ENCODE data around the gene PCBD1.
"Not testable (repeated sequence)": the region's sequence is repeated elsewhere in the genome, so short reads cannot be mapped to it uniquely, and the experiment has no call there.

The PCBD1 gene

DNA sequence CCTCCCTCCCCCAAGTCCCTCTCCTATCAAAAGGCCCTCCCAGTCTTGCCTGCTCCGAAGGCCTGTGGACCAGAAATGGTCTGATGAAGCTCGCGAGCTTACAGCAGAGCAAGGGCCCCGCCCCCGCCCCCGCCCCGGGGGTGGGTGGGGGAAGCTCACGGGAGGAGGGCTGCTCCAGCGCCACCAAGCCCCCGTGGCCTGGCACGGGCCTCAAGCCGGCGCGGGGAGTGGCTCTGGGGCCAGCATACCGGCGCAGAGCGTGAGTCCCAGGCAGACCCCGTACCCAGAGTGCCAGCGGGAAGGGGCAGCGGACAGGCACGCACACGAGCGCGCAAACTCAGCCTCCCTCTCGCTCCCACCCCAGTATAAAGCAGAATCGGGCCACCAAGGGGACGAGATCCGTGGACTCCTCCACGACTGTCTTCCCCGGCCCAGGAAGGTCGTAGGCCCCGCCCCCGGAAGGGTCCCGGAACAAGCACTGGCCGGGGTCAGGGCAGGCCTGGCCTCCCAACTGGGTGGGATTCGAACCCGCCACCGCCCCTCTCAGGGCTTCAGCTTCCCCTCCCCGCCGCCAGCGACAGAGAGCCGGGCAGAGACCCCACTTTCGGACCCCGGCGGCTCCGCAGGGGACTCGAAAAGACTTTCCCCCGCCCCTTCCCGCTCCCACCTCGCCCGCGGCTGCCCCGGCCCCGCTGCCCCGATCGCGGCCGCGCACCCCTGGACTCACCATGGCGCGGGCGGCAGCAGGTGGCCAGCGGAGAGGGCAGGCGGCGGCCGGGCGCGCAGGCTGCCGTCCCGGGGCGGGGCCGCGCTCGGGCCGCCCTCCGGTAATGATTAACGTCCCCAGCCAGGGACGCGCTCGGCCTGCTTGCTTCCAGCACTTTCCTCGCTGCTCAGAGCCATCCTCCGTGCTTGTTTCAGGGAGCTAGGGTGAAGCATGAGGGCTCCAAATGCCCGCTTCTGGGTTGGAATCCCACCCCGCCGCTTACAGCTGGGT is at the start of gene PCBD1:
PCBD1 (minus strand) TSS at position 762 of the 997 bp plus-strand sequence; CDS start at position 730, 32 bp downstream.
- DNase-seq, result peak in 42 of 56 donors; percentile 15 to 84 (median 54)

DNA sequence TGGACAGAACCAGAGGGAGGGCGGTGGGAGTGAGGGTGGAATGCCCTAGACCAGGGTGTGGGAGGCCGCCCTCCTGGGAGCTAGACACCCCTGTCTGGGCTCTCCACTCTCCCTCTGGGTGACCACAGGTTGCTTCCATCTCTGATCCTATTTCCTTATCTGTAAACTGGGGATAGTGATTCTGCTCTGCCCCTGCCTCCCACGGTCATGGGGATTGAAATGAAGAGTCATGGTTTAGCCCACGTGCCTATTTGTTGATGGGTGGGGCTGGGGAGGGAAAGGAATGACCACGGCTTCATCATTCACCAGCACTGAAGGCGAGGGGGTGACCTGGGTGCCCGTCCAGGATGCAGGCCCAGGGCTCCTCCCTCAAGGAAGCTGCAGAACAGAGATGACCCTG is 49.3 kb upstream of the PCBD1 start:
- no peak for DNase-seq

DNA sequence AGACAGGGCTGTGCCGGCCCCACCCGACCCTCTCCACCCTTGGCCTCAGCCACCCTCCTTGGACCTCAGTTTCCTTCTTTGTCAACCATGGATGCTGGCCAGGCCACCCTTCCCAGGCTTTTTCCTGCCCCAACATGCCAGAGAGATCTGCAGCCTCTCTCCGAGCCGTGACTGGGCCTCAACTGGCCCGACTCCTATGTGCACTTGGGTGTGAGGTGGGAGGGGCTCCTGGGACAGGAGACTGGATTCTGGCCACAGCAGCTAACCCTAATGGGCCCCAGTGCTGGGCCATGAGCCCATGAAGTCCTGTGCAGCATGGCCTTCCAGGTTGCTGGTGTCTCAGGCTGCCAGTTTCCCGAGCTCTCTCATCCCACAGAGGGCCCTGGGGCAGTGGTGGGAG is 47.7 kb upstream of the PCBD1 start:
- DNase-seq, result no peak

DNA sequence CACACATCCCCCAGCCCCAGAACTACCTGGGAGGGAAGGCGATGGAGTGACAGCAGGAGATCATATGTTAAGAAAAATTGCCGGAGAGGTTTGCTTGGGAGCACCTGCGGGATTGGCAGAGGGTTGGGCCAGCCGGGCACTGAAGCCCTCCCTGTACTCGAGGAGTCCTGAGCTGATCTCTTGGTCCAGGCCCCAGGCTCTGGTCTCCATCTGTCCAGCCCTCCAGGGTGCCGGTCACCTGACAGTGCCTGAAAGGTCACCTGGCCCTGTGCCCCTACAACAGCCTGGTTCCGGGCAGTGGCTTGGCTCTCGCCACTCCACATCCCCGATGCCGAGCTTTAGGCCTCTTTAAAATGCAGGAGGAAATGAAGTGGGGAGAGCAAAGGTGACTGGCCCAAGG is 47.3 kb upstream of the PCBD1 start:
- no peak for DNase-seq

DNA sequence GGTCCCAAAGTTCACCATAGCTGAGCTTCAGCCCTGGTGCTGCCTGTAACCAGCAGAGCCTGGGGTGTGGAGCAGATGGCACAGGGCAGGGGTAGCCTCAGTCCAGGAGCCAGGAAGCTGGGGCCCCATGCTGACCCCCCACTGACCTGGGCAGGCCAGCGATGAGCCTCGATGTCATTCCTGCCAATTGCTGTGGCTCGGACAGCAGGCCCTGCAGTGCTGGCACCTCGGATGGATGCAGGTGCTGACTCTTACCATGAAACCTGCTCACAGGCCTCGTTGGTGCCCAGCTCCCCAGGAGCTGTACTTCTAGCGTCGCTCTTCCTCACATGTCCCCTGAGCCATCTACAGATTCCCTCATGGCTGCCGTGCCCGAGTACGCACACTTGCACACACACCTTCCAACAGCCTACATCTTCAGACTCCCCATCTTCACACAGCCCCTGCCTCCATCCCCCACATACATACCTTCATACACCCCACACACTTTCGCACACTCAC is 46.8 kb upstream of the PCBD1 start:
- DNase-seq, result no peak

DNA sequence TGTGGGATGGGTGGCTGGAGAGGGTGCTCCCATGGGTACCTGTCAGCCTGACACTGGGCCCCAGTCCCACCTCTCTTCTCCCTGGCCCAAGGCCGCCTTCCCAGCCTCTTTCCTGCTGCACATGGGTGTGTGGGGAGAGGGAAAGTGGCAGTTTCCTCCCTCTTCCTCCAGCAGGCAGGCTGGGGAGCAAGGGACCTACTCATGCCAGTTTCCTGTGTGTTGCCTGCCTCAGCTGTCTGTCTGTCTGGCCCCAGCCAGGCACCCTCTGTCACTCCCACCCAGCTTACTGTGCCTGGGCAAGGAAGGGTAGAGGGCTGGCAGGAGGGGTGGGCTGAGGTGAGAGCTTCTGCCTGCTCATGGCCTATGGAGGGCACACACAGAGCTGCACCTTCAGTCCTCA is 46.3 kb upstream of the PCBD1 start:
- DNase-seq, result no peak

DNA sequence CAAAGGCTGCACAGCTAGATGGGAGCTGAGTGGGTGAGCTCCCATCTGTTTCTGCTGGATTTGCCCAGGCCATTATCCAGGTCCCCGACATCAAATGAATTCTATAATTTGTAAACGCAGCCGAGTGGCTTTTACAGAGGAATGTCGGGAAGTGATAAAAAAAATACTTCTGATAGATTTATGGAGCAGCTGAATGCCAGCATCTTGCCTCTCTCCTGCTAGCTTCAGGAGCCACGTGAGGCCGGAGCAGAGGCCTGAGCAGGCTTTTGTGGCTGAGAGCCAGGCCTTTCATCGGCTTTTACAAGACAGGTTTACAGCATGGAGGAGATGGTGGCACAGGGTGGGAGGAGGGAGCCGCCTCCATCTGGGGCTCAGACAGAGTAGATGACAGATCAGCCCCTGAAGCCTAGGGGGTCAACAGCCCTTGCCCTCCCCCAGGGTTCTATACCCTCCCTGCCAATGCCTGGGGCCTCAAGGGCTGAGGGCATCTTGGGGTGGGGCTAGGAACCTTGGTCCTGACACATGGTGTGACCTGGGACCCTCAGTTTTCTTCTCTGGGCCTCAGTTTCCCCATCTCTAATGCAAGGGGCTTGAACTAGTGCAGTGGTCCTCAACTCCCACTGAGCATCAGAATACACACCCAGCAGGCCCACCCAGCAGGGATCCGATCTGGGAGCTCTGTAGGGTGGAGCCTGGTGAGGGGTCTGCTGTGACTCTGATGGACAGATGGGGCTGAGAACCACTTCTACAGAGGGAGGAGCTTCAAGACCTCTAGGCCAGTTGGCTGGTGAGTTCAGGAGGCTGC is 44.2 kb upstream of the PCBD1 start:
- peak in 2 of 56 donors; percentile 6 to 11 for DNase-seq

DNA sequence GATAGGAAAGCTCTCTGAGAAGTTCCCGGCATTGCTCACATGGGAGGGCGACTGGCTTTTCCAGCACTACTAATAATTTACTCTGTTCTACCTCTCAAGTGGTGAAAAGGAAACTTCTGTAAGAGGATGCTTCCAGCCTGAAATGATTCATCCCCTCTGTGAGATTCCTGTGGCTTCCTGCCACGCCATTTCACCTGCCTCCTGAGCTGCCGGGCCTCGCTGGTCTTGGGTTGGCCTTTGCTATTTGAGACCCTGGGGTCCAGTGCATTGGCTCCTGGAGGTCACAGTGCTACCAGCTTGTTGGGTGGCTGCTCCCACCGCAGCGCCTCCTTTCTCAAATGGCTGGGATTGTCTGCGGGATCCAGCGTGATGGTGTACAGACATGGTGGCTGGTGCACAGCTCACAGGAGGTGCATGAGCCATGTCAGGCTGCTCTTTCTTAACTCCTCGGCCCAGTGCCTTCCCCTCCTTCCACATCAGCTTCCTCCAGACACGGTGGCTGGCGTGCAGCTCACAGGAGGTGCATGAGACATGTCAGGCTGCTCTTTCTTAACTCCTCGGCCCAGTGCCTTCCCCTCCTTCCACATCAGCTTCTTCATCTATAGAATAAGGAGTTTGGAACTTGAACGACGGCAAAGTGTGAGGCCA is 42.9 kb upstream of the PCBD1 start:
- no peak for DNase-seq

DNA sequence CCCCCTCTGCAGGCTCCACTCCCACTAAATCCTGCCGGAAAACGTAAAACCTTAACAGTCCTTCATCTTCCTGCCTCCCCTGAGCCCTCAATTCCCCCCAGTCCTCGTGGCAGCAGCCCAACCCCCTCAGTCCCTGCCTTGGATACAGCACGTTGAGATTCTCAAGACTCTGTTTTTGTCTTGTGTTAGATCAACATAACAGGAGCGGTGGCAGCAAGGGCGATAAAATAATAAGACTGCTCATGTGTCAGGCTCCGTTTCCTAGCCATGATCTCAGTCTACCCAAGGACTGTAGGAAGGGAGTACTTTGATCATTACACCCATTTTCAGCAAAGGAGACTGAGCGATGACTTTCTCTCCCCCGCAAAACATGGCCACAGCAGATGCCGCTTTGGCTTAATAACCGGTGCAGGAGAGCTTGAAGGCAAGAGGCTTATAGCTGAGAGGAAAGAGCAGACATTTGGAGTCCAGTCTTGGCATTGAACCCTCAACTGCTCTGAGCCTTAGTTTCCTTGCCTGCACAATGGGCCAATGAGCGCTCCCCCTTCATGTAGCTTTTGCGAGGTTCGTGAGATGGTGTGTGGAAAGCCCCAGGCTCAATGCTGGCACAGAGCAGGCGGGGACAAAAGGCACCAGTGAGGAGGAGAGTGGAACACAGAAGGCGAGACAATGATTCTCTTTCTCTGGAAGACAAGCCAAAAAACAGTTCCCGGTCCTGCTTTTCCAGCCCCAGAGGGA is 42.1 kb upstream of the PCBD1 start:
- DNase-seq, result peak in 3 of 56 donors; percentile 6 to 21 (median 13)

DNA sequence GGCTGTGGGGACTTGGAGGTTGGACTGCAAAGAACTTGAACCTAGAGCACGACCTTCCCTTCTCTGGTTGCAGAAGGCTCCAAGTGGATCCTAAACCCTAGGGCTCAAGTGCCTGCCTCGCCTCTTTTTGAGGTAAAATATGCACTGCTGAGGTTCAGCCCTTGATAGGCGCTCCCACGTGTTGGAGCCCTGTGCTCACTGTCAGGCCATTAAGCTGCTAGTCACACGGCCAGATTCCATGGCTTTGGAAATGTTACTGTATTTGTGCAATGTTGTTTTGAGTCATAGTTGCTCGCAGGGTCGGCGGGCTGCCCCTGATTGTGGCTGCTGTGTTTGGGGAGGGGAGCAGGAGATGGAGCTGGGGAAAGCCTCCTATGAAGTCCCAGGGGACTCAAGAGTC is 39.8 kb upstream of the PCBD1 start:
- no peak for DNase-seq

DNA sequence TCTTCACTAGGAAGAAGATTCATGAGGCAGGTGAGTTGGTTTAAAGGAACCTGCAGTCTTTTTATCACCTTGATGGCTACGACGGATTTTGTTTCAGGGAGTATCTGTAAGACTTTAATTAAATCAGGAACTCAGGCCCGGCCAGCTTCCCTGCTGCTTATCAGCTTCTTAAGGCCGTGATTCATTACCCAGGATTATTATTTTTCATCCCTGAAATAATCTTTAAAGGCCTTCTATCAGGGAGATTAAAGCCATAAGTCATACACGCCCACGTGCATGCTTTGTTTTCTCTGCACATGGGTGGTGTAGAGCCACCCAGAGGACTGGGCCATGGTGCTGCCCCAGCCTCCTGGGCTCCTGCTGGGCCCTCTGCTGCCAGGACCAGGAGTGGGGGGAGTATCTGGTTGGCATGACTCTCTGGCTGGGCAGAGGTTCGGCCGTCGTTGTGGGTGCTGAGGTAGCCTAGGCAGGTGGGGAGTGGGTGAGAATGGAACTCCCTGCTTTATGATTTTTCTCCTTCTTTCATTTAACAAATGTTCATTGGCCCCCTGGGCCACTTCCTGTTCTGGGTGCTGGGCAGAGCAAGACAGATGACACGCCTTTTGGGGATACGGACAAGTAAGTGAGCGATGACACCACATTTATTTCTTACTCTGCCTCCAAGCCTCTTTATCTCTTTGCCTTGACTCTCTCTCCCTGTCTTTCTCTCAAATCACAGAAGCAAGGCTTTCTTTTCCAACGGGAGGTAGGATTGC is 39.0 kb upstream of the PCBD1 start:
- no peak for DNase-seq

DNA sequence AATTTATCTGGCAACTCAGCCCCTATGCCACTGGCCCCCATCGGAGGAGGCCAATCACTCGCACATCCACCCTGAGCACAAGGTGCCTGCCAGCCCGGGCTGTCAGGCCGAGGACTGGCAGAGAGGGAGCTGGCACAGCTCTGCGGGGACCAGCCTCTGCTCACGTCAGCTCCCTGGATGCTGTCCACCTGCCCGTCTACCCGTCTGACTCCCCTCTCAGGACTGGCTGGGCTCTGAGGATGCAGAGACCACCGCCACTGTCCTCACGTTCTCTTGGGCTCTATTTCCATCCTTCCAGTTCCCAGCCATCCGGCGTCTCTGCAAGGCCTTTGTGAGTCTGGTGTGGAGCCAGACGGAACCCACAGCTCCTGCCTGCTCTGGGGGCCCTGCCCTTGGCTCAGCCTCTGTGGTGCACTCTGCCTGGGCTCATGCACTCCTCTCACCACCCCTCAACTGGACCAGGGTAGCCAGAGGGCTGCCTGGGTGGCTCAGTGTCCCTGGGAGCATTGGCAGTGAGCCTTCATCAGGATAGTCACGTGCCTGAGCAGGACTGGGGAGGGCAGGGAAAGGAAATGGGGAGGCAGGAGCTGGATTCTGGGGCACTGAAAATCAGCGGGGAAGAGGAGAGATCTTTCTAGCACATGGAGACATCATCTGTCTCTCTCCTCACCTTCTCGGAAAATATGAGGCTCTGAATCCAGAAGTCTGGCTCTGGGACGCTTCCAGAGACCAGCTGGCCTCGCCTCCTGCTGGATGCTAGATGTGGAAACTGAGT is 38.0 kb upstream of the PCBD1 start:
- DNase-seq, result peak in 10 of 56 donors; percentile 8 to 61 (median 17)

DNA sequence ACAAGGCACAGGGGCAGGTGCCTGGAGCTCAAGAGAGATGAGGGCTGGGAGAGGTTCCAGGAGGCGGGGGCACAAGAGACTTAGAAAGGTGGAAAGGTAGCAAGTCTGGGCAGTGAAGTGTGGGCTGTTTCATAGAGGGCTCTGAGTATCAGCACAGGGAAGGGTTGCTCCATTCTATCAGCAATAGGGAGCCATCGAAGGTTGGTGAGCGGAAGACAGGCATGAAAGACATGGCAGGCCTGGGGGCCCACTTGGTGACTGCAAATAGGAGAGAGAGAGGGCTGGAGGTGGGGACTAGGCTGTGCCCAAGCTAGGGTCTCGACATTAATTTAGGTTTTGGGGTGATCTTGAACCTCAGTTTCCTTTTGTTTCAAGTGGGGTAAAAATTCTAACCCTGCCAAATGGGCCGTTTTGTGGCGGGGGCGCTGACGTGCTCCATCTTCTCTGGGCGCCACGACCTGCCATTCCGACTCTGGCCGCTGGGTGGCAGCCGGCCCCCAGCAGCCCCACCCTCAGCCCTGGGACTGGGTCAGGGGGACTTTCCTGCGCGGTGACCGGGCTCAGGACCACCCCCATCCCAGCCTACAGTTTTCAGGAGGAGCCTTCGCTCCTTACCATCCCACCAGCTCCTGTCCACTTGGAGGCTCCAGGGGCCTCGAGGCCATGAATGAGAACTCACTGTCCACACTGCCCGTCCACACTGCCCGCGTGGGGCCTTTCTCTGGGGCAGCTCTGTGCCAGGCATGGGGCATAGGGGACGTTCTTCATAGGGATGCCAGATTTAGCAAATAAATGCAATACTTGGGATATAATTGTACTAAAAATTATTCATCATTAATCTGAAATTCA is 37.2 kb upstream of the PCBD1 start:
- DNase-seq, result peak in 23 of 56 donors; percentile 3 to 64 (median 28)

DNA sequence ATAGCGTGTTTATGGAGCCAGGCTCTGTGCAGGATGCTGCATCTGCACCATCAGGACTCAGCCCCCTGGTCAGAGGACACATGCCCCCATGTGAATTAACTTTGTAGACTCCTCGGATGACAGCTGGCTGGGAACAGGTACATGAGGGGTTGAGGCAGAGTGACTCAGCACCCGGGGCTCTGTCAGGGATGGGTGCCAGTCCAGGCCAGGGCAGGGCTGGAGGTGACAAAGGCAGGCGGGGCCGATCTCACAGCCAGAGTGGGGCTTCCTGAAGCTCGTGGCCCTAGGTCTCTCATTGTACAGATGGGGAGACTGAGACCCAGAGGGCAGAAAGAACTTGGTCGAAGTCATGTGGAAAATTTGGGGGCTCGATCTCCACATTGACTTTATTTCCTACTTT is 35.3 kb upstream of the PCBD1 start:
- no peak for DNase-seq

DNA sequence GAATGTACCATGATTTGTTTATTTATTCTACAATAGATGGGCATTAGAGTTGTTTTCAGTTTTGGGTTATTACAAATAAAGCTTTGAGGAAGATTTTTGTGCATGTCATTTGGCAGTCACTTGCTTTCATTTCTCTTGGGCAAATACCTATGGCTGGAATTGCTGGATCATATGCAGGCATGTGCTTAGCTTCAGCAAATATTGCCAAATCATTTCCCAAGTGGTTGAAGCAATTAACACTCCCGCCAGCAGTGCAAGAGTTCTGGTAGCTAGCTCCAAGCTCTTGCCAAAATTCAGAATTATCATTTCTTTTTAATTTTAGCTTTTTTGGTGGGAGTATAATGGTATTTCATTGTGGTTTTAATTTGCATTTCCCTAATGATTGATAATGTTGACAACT is 32.9 kb upstream of the PCBD1 start:
- no peak for DNase-seq

DNA sequence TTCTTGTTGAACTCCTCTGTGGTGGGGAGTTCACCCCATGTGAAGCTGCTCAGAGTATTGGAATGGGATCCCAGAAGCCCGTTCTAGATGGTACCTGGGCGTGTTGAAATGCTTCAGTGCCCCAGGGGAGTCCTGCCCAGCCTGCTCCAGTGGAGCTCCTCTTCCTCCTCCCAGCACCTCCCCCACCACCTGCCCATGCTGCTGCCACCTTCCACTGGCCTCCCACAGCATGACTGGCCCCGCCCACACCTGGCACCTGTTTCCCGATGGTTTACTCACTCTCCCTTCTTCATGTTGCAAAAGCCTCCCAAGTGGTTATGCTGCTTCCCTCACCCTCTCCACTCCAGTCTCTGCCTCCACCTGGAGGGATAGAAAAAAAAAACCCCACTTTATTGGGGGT is 32.2 kb upstream of the PCBD1 start:
- no peak for DNase-seq

DNA sequence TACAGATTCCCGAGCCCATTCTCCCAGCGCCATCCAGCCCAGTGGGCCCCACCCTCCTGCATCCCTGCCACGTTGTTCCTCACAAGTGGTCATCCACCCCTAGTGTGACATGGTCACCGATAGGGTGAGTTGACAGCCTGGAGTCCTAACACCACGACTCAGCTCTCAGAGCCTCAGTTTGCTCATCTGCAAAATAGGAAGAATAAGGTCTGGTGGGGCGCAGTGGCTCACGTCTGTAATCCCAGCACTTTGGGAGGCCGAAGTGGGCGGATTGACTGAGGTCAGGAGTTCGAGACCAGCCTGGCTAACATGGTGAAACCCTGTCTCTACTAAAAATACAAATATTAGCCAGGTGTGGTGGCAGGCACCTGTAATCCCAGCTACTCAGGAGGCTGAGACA is 31.5 kb upstream of the PCBD1 start:
- not testable (repeated sequence) for DNase-seq
